HG03159 (cell line): ENCODE data around the gene COQ5.

Experiments
- ATAC-seq: cut with Tn5 transposase; IDR thresholded peaks from one replicate; pipeline ENCODE4 v1.9.1; 2021; ENCODE audit warnings: mild to moderate bottlenecking, moderate library complexity; ENCODE audit not compliant: unreplicated experiment

Gene COQ5

GRCh38 chr12:120457133-120457532 is 71.8 kb downstream of the COQ5 start:
- no peak for ATAC-seq

- ATAC-seq: no peak
Observed at GRCh38 chr12:120455302-120455701, 73.7 kb downstream of the COQ5 start.

- ATAC-seq: no peak
Observed at GRCh38 chr12:120453977-120454376, 75.0 kb downstream of the COQ5 start.
